DMS79 treated with DMSO at 0.1 percent for 48 hours (cell line): ENCODE results near the gene GRID1.
A peak's percentile ranks its signal among the peaks of the same experiment; 100 is the strongest.

Experiments used
- DNase-seq: peaks from one replicate; lab custom pipeline; 2025; lab: John Stamatoyannopoulos, UW

Gene GRID1

GRCh38 chr10:85926136-85926535 lies 440.5 kb downstream of the GRID1 start:
- no peak for DNase-seq

GRCh38 chr10:85925201-85925750 lies 441.3 kb downstream of the GRID1 start:
- DNase-seq = no peak

DNA sequence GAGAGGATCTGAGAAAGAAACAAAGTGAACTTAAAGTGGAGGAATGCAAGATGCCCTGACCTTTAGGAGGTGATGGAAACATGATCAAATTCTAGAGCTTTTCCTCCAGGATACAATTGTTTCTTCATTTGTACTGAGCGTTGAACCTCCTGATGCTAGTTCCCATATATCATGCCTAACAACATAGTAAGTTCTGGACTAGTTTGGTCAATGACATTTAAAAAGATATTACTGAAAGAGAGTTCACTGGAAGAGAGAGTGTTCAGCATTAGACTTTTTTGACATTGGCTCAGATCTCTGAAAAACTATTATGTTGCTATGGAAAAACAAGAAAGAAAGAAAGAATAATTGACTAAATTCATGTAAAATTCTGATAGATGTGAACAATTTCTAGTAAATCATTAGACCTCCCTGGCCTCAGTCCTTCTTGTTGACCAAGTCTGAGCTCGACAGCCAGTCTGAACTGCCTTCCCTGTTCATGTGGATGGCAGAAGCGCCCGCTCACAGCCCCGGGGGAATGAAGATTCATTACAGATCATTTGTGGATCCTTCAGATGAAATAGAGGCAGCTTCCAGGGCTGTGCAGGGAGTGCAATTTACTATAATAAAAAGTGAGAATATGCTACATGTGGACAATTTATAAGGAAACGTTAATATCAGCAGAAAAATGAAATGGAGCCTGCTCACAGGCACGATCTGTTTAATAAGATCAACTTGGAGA lies 442.1 kb downstream of the GRID1 start:
- no peak for DNase-seq

- DNase-seq = peak; percentile 2
Observed at GRCh38 chr10:85922356-85923129, 444.1 kb downstream of the GRID1 start.

DNA sequence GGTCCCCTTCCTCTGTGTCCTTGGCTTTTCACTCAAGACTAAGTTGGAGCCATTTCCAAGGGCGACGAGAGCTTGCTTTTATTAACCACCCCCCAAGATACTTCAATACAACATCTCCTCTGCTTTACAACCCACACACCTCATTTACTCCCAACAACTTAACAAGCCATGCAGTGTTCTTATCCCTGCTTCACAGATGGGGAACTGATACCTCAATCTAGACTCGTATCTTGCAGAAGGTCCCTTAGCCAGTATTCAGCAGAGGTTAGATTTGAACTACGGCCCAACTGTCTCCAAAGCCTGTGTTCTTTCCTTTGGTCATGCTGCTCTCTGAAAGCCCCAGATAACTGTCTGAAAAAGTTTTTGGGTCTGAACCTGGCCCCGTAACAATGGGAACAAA lies 444.8 kb downstream of the GRID1 start:
- DNase-seq = peak; percentile 9

DNA sequence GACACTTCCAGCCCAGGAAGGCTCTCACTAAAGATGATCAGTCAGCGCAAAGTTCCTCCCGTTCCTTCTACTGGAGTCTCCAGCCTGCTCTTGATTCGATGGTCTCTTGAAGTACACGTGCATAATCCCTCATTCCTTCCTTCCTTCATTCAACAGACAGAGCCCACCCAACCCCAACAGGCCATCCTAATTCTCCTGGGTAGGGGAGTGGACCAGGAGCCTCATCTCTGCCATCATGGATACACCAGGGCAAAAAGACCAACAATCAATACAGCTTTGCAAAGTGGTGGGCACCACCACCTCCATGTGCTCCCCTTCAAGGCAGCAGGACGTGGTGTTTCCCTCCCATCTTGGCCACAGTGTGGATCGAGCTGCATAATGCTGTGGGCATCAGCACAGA lies 446.3 kb downstream of the GRID1 start:
- no peak for DNase-seq

- peak; percentile 9 for DNase-seq
Observed at GRCh38 chr10:85919491-85920021, 447.0 kb downstream of the GRID1 start.

DNA sequence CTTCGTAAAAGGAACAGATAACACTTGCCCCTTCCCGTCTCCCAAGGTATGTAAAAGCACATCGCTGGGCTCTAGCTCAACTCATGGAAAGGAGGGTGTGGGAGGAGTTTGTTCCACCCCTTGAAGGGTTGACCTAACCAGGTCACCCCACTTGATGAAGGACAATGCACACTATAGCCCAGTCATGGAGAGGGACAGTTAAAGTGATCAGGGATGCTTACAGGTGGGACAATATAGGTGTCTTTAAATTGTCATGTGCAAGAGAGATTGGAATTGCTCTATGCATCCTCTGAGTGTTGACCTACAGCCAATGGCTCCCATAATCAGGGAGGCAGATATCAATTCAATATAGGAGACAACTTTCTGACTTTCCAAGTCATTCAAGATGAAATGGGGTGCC lies 448.2 kb downstream of the GRID1 start:
- no peak for DNase-seq

GRCh38 chr10:85917601-85918000 lies 449.0 kb downstream of the GRID1 start:
- DNase-seq = peak; percentile 27

DNA sequence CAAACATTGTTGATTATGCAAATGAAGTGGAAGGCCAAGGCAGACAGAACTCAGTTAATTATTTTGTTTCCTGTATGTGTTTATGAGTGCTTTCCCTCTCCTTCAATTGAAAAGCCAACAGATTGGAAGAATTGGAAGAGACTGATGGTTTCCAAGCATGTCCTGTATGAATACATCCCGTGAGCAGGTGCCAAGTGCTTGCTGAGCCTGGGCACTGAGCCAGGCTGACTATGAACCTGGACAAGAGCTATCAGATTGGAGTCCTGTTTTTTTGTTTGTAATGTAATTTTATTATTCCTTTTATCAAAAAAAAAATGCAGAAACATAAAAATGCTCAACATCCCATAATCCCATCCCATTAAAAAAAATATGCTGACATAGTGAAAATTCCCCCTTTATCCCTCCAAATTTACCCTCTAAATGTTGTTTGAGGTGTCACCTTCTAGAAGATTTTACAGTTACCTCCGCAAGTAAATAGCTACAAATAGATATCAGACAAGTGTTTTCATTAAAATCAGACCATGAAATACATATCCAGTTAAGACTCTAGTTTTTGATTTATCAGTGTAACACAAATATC lies 449.5 kb downstream of the GRID1 start:
- DNase-seq = peak; percentile 72

- DNase-seq = peak; percentile 28
Observed at GRCh38 chr10:85916286-85916685, 450.3 kb downstream of the GRID1 start.

DNA sequence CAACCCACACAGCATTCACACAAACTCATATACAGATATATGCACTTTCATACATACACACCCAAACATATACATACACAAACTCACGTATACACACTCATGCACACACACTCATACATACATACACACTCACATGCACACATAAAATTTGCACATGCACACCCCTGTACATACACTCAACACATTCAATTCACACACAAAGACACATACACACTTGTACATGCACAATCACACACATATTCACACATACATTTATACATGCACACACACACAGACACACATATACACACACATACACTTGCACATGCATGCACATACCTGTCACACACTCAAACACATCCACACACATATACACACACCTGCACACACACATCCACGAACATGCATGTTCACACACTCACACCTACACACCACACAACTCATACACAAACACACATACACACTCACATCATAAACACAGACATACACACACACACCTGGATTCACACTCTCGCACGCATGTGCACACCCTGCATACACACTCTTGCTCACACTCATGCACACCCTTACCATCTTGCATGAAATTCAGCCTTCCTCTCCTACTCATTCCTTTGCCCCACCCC lies 451.2 kb downstream of the GRID1 start:
- DNase-seq = no peak

DNA sequence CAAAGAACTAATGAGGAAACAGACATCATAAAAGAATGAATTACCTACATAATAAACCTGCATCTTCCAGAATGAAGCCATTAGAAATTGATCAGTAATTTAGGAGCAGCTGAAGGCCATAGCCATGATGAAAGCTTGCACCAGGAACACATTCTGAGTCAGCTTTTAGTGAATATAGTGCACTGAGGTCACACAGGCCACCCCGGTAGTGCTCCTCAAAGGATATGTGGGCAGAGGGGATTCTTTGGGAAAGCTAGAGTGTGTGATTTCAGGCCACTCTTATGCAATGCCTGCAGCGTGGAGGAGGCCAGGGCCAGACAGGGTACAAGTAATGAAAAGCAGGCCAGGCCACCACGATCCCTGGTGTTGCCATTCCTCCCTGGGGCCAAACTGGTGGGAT lies 451.9 kb downstream of the GRID1 start:
- no peak for DNase-seq

- no peak for DNase-seq
Observed at GRCh38 chr10:85908462-85908861, 458.1 kb downstream of the GRID1 start.

GRCh38 chr10:85902051-85902450 lies 464.5 kb downstream of the GRID1 start:
- no peak for DNase-seq

- no peak for DNase-seq
Observed at GRCh38 chr10:85901599-85901998, 465.0 kb downstream of the GRID1 start.

DNA sequence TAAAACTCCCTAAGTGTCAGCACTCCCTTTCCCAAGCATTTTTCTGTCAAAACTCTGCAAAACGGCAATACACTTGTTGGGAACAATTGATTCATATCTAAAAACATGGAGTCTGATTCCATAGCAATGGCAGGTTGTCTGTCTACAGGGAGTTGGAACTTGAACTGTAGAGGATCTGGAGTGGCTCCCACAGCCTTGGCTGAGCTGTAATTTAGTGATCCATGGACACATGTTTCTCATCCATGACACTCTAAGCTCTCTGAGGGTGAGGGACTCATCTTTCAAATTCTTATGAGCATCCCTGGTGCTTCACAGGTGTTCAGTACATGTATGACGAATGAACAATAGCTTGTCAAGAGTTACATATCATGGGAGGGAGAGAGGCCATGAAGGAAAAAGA lies 466.1 kb downstream of the GRID1 start:
- DNase-seq = no peak

- DNase-seq = no peak
Observed at GRCh38 chr10:85900061-85900460, 466.5 kb downstream of the GRID1 start.

GRCh38 chr10:85891472-85891871 lies 475.1 kb downstream of the GRID1 start:
- DNase-seq = no peak

DNA sequence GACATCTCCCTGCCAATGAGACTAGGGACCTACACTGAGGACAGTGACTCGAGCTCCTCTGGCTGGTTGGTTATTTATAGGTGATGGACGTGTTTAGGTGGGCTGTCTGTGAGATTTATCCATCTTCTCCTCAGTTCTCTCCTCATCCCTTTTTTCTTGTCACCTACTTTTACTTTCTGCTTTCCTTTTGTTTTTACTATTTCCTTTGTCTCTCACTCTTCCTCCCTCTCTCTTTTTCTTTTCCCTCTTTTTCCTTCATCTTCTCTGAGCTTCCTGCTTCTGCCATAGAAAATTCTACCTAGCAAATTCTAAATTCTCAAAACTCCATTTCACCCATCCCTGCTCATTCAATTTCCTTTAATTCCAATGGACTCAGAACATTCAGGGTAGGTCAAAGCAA lies 478.0 kb downstream of the GRID1 start:
- no peak for DNase-seq

- no peak for DNase-seq
Observed at GRCh38 chr10:85888004-85888403, 478.6 kb downstream of the GRID1 start.

- no peak for DNase-seq
Observed at GRCh38 chr10:85874208-85874607, 492.4 kb downstream of the GRID1 start.
